Mesenchymal stem cell (in vitro differentiated cells and primary cell): Measurements from ENCODE around the gene PRKCZ.

Experiments used
- DNase-seq: peaks from one replicate; pipeline ENCODE4 v3.0.0-alpha.2; 2013
- H2AFZ ChIP-seq: one replicate; pipeline ENCODE4 v1.6.1; 2013; ENCODE audit warnings: low read depth, mild to moderate bottlenecking, control low read depth, inconsistent platforms, low read length, moderate library complexity
- H2AK5ac ChIP-seq: 2 replicates; pipeline ENCODE4 v1.6.1; 2013; ENCODE audit warnings: low read length, moderate library complexity, mild to moderate bottlenecking, inconsistent platforms; ENCODE audit not compliant: severe bottlenecking
- H2BK120ac ChIP-seq: one replicate; pipeline ENCODE4 v1.6.1; 2013; ENCODE audit warnings: low read depth, mild to moderate bottlenecking, inconsistent platforms, low read length, moderate library complexity
- H2BK12ac ChIP-seq, 2 experiments: one replicate each; pipeline ENCODE4 v1.6.1; 2013; ENCODE audit warnings: inconsistent platforms in 2 of 2, low read length in 2 of 2, mild to moderate bottlenecking in 2 of 2, moderate library complexity in 2 of 2, control low read depth in 1 of 2
- H2BK15ac ChIP-seq: one replicate; pipeline ENCODE4 v1.6.1; 2013; ENCODE audit warnings: mild to moderate bottlenecking, low read depth, inconsistent platforms; ENCODE audit not compliant: poor library complexity, severe bottlenecking
- H2BK5ac ChIP-seq: 2 replicates; pipeline ENCODE4 v1.6.1; 2013; ENCODE audit warnings: low read depth, mild to moderate bottlenecking, low read length, control low read depth, inconsistent platforms; ENCODE audit not compliant: poor library complexity, severe bottlenecking
- H3K14ac ChIP-seq, 2 experiments: one replicate each; pipeline ENCODE4 v1.6.1; 2013; ENCODE audit warnings: inconsistent platforms in 2 of 2, low read length in 2 of 2, control low read depth in 1 of 2, mild to moderate bottlenecking in 1 of 2, moderate library complexity in 1 of 2
- H3K18ac ChIP-seq, 2 experiments: one replicate each; pipeline ENCODE4 v1.6.1; 2013; ENCODE audit warnings: inconsistent platforms in 2 of 2, low read length in 2 of 2, control low read depth in 1 of 2, low read depth in 1 of 2, mild to moderate bottlenecking in 1 of 2
- H3K23ac ChIP-seq, 2 experiments: one replicate each; pipeline ENCODE4 v1.6.1; 2013; ENCODE audit warnings: inconsistent platforms in 2 of 2, low read length in 2 of 2, mild to moderate bottlenecking in 2 of 2, moderate library complexity in 2 of 2, control low read depth in 1 of 2
- H3K27ac ChIP-seq: 2 replicates; pipeline ENCODE4 v1.5.1; 2013; ENCODE audit warnings: mild to moderate bottlenecking, moderate library complexity, low read length, control low read depth, inconsistent platforms; ENCODE audit not compliant: poor library complexity, severe bottlenecking
- H3K27me3 ChIP-seq, 2 experiments: 2 replicates each; pipeline versions ENCODE4 v1.6.1 to v1.7.0; 2013; ENCODE audit warnings: low read length in 2 of 2, mild to moderate bottlenecking in 2 of 2, moderate library complexity in 2 of 2, control low read depth in 1 of 2, inconsistent platforms in 1 of 2; ENCODE audit not compliant: control insufficient read depth in 1 of 2, insufficient read depth in 1 of 2
- H3K36me3 ChIP-seq, 2 experiments: 2 replicates each; pipeline versions ENCODE4 v1.6.1 to v1.7.0; 2013; ENCODE audit warnings: low read length in 2 of 2, control low read depth in 1 of 2, inconsistent platforms in 1 of 2, low read depth in 1 of 2, mild to moderate bottlenecking in 1 of 2; ENCODE audit not compliant: insufficient read depth in 2 of 2, control insufficient read depth in 1 of 2
- H3K4ac ChIP-seq, 2 experiments: one replicate each; pipeline ENCODE4 v1.6.1; 2013; ENCODE audit warnings: inconsistent platforms in 2 of 2, low read length in 2 of 2, mild to moderate bottlenecking in 2 of 2, moderate library complexity in 2 of 2, control low read depth in 1 of 2, low read depth in 1 of 2
- H3K4me1 ChIP-seq: 2 replicates; pipeline ENCODE4 v1.6.1; 2013; ENCODE audit warnings: low read depth, low read length, control low read depth; ENCODE audit not compliant: control insufficient read depth, insufficient read depth
- H3K4me2 ChIP-seq: 2 replicates; pipeline ENCODE4 v1.6.1; 2013; ENCODE audit warnings: low read length, mild to moderate bottlenecking, inconsistent platforms; ENCODE audit not compliant: poor library complexity, severe bottlenecking
- H3K4me3 ChIP-seq, 2 experiments: 2 replicates each; pipeline versions ENCODE4 v1.5.1 to v1.7.0; 2013; ENCODE audit warnings: low read length in 2 of 2, mild to moderate bottlenecking in 2 of 2, control low read depth in 1 of 2, low read depth in 1 of 2; ENCODE audit not compliant: insufficient read depth in 1 of 2
- H3K79me1 ChIP-seq: replicated peaks from 2 replicates; pipeline ENCODE4 v1.6.1; 2013; ENCODE audit warnings: mild to moderate bottlenecking, control low read depth, low read length, inconsistent platforms; ENCODE audit not compliant: poor library complexity, severe bottlenecking
- H3K9ac ChIP-seq: 2 replicates; pipeline ENCODE4 v1.7.0; 2013; ENCODE audit warnings: mild to moderate bottlenecking, low read length, moderate library complexity
- H3K9me3 ChIP-seq: 2 replicates; pipeline ENCODE4 v1.7.0; 2013; ENCODE audit warnings: mild to moderate bottlenecking, low read length; ENCODE audit not compliant: control insufficient read depth
- H4K8ac ChIP-seq: one replicate; pipeline ENCODE4 v1.6.1; 2013; ENCODE audit warnings: inconsistent platforms, mild to moderate bottlenecking, low read length, moderate library complexity
- H4K91ac ChIP-seq: one replicate; pipeline ENCODE4 v1.6.1; 2013; ENCODE audit warnings: mild to moderate bottlenecking, low read length, inconsistent platforms
- WGBS: methylation state at CpG from one replicate; pipeline ENCODE4 v1.1.7; 2013; ENCODE audit warnings: mixed read lengths; 5-methylcytosine and 5-hydroxymethylcytosine counted together

Gene PRKCZ

GRCh38 chr1:2037314-2037979 lies 12.8 kb upstream of the PRKCZ start:
- Histone ChIP-seq H2BK12ac (no peak overlapping the region), H3K36me3 (no peaks in the 10 kb centered on the region), H2BK120ac (no peak overlapping the region), H4K8ac (no peak overlapping the region), H2BK5ac (no peak overlapping the region), H3K23ac (no peak overlapping the region), H3K4ac (no peak overlapping the region), H3K14ac (no peak overlapping the region), H3K9ac (no peak overlapping the region), H3K4me2 (no peak overlapping the region), H3K4me1 (no peaks in the 10 kb centered on the region), H2BK15ac (no peak overlapping the region), H3K18ac (no peak overlapping the region), H3K9me3 (peaks cover 6% of the 10 kb centered on the region), H3K4me3 (no peak overlapping the region), H2AK5ac (no peak overlapping the region), H3K27ac (no peak overlapping the region), H4K91ac (no peak overlapping the region), H2AFZ (no peak overlapping the region), H3K79me1 (no peaks in the 10 kb centered on the region), H3K27me3 (peaks cover 50 to 60% of the 10 kb centered on the region in 2 experiments)
- WGBS = 74% methylated on average over 18 of the region's 18 CpGs
- no peak for DNase-seq

- Histone ChIP-seq H3K4me1 (no peaks in the 10 kb centered on the region), H3K79me1 (no peaks in the 10 kb centered on the region), H2BK120ac (no peak overlapping the region), H3K36me3 (no peaks in the 10 kb centered on the region), H2AFZ (no peak overlapping the region), H2AK5ac (no peak overlapping the region), H2BK5ac (no peak overlapping the region), H3K23ac (no peak overlapping the region), H3K9me3 (peaks cover 6% of the 10 kb centered on the region), H3K4ac (no peak overlapping the region), H3K4me2 (no peak overlapping the region), H3K27ac (no peak overlapping the region), H4K8ac (no peak overlapping the region), H3K14ac (no peak overlapping the region), H4K91ac (no peak overlapping the region), H3K4me3 (no peak overlapping the region), H2BK15ac (no peak overlapping the region), H3K27me3 (peaks cover 42 to 59% of the 10 kb centered on the region in 2 experiments), H2BK12ac (no peak overlapping the region), H3K18ac (no peak overlapping the region), H3K9ac (no peak overlapping the region)
- WGBS = 85% methylated on average over 8 of the region's 8 CpGs
- DNase-seq = no peak
Observed at GRCh38 chr1:2038229-2038628, 12.0 kb upstream of the PRKCZ start.

- no peaks in the 10 kb centered on the region for H3K36me3 ChIP-seq
- 81% methylated on average over 7 of the region's 8 CpGs for WGBS
Observed at GRCh38 chr1:2039251-2039650, 11.0 kb upstream of the PRKCZ start.

GRCh38 chr1:2041305-2041704 lies 8.9 kb upstream of the PRKCZ start:
- peaks cover 8% of the 10 kb centered on the region for H3K4me1 ChIP-seq
- H3K9me3 ChIP-seq = peaks cover 6% of the 10 kb centered on the region
- no peak overlapping the region for H3K4ac ChIP-seq
- no peak overlapping the region for H2BK12ac ChIP-seq
- H2BK5ac ChIP-seq = no peak overlapping the region
- H3K79me1 ChIP-seq = no peaks in the 10 kb centered on the region
- no peak for DNase-seq
- peaks cover 46 to 61% of the 10 kb centered on the region in 2 experiments for H3K27me3 ChIP-seq
- no peak overlapping the region for H3K18ac ChIP-seq
- no peak overlapping the region for H3K14ac ChIP-seq
- H3K36me3 ChIP-seq = no peaks in the 10 kb centered on the region
- H4K91ac ChIP-seq = no peak overlapping the region
- H3K27ac ChIP-seq = no peak overlapping the region
- no peak overlapping the region for H2BK15ac ChIP-seq
- no peak overlapping the region for H3K4me3 ChIP-seq
- no peak overlapping the region for H2BK120ac ChIP-seq
- no peak overlapping the region for H2AFZ ChIP-seq
- no peak overlapping the region for H4K8ac ChIP-seq
- no peak overlapping the region for H2AK5ac ChIP-seq
- WGBS = 89% methylated on average over 15 of the region's 15 CpGs
- H3K23ac ChIP-seq = no peak overlapping the region
- H3K4me2 ChIP-seq = no peak overlapping the region
- no peak overlapping the region for H3K9ac ChIP-seq

More at GRCh38 chr1:2039251-2039650, 11.0 kb upstream of the PRKCZ start:
- Histone ChIP-seq H2BK5ac (no peak overlapping the region), H4K8ac (no peak overlapping the region), H3K4me2 (no peak overlapping the region), H3K9me3 (peaks cover 6% of the 10 kb centered on the region), H3K18ac (no peak overlapping the region), H3K14ac (no peak overlapping the region), H3K27ac (no peak overlapping the region), H2BK12ac (no peak overlapping the region), H2AFZ (no peak overlapping the region), H2AK5ac (no peak overlapping the region), H3K79me1 (no peaks in the 10 kb centered on the region), H2BK15ac (no peak overlapping the region), H2BK120ac (no peak overlapping the region), H3K23ac (no peak overlapping the region), H3K4me1 (peaks cover under 1% of the 10 kb centered on the region), H3K9ac (no peak overlapping the region), H4K91ac (no peak overlapping the region), H3K4me3 (no peak overlapping the region), H3K4ac (no peak overlapping the region), H3K27me3 (peaks cover 44 to 59% of the 10 kb centered on the region in 2 experiments)
- DNase-seq = no peak
